IMR-90 (cell line): ENCODE measurements around the gene TRAPPC3. TPM values are rescaled to one million over a fixed set of nuclear protein-coding genes. Genes with fewer than 3 reads are reported as not detected.

Source experiments
- ATAC-seq: fragments of 200-7000 bp; cut with Tn5 transposase; 2 replicates; pipeline ENCODE4 v1.9.1; 2020; ENCODE audit warnings: low read depth, mild to moderate bottlenecking, moderate library complexity
- BruUV-seq: library from RNA; stranded (reverse); fragments of 400-500 nt; replicated peaks from 2 replicates; lab custom pipeline; 2021; lab: Mats Ljungman, UMichigan
- CTCF ChIA-PET: fragments of 300-600 bp; formaldehyde crosslinking; extraction: SDS; loops from one replicate; lab custom pipeline; 2021; ENCODE audit warnings: antibody characterized with exemption; lab: Yijun Ruan, JAX
- POLR2A ChIA-PET: fragments of 300-600 bp; sonication (Branson Sonifier 250); formaldehyde crosslinking; loops from one replicate; lab custom pipeline; 2022; ENCODE audit warnings: antibody characterized with exemption; ENCODE audit not compliant: unreplicated experiment; lab: Charles Lee
- DNase-seq: peaks from one replicate; pipeline ENCODE4 v3.0.0; 2013
- H2AFZ ChIP-seq: replicated peaks from 2 replicates; pipeline ENCODE3; 2013; ENCODE audit warnings: low read length, mild to moderate bottlenecking; ENCODE audit not compliant: poor library complexity
- H2AK5ac ChIP-seq: 2 replicates; pipeline ENCODE4 v1.6.1; 2013; ENCODE audit warnings: low read depth, low read length, inconsistent platforms
- H2AK9ac ChIP-seq: replicated peaks from 2 replicates; pipeline ENCODE3; 2013; ENCODE audit warnings: mild to moderate bottlenecking, low read depth, low read length, moderate library complexity; ENCODE audit not compliant: poor library complexity
- H2BK120ac ChIP-seq: 2 replicates; pipeline ENCODE4 v1.6.1; 2013; ENCODE audit warnings: low read depth, low read length, inconsistent platforms
- H2BK15ac ChIP-seq: 3 replicates; pipeline ENCODE4 v1.6.1; 2013; ENCODE audit warnings: low read depth, low read length, inconsistent platforms
- H2BK20ac ChIP-seq: 2 replicates; pipeline ENCODE4 v1.6.1; 2013; ENCODE audit warnings: low read depth, mild to moderate bottlenecking, inconsistent platforms, low read length, moderate library complexity
- H2BK5ac ChIP-seq: 2 replicates; pipeline ENCODE4 v1.6.1; 2013; ENCODE audit warnings: mild to moderate bottlenecking, low read depth, low read length, inconsistent platforms; ENCODE audit not compliant: poor library complexity, severe bottlenecking
- H3K14ac ChIP-seq: replicated peaks from 2 replicates; pipeline ENCODE4 v1.6.1; 2013; ENCODE audit warnings: low read depth, low read length, inconsistent platforms
- H3K18ac ChIP-seq: 2 replicates; pipeline ENCODE4 v1.6.1; 2013; ENCODE audit warnings: low read depth, low read length, control low read depth
- H3K23ac ChIP-seq: 2 replicates; pipeline ENCODE4 v1.6.1; 2013; ENCODE audit warnings: low read depth, low read length, inconsistent platforms
- H3K27ac ChIP-seq: 2 replicates; pipeline ENCODE4 v1.5.1; 2013; ENCODE audit warnings: mild to moderate bottlenecking, control low read depth, low read length; ENCODE audit not compliant: insufficient read depth
- H3K27me3 ChIP-seq: 2 replicates; pipeline ENCODE4 v1.6.1; 2013; ENCODE audit warnings: low read length; ENCODE audit not compliant: control insufficient read depth, insufficient read depth
- H3K36me3 ChIP-seq: 2 replicates; pipeline ENCODE4 v1.6.1; 2013; ENCODE audit warnings: low read length, mixed read lengths; ENCODE audit not compliant: control insufficient read depth, insufficient read depth
- H3K4ac ChIP-seq: 2 replicates; pipeline ENCODE4 v1.6.1; 2013; ENCODE audit warnings: low read depth, low read length, inconsistent platforms
- H3K4me1 ChIP-seq: 2 replicates; pipeline ENCODE4 v1.6.1; 2013; ENCODE audit warnings: low read length, mixed read lengths; ENCODE audit not compliant: control insufficient read depth, insufficient read depth
- H3K4me2 ChIP-seq: 2 replicates; pipeline ENCODE4 v1.6.1; 2013; ENCODE audit warnings: low read depth, mild to moderate bottlenecking, control low read depth, low read length, moderate library complexity
- H3K4me3 ChIP-seq: 2 replicates; pipeline ENCODE4 v1.5.1; 2013; ENCODE audit warnings: low read depth, mild to moderate bottlenecking, control low read depth, low read length, moderate library complexity; ENCODE audit not compliant: insufficient read depth
- H3K56ac ChIP-seq: 2 replicates; pipeline ENCODE4 v1.6.1; 2013; ENCODE audit warnings: low read length, inconsistent platforms; ENCODE audit not compliant: insufficient read depth; ENCODE audit errors: extremely low read depth
- H3K79me1 ChIP-seq, 2 experiments: 2 replicates each; pipeline ENCODE4 v1.6.1; 2013; ENCODE audit warnings: low read length in 2 of 2, inconsistent platforms in 1 of 2, low read depth in 1 of 2
- H3K9ac ChIP-seq: 2 replicates; pipeline ENCODE4 v1.6.1; 2013; ENCODE audit warnings: low read depth, low read length, control low read depth
- H3K9me1 ChIP-seq: 2 replicates; pipeline ENCODE4 v1.6.1; 2013; ENCODE audit warnings: low read length, inconsistent platforms; ENCODE audit not compliant: insufficient read depth
- H3K9me3 ChIP-seq: 2 replicates; pipeline ENCODE4 v1.6.1; 2013; ENCODE audit warnings: low read length; ENCODE audit not compliant: control insufficient read depth, insufficient read depth
- H4K20me1 ChIP-seq: 2 replicates; pipeline ENCODE4 v1.6.1; 2013; ENCODE audit warnings: low read length, inconsistent platforms; ENCODE audit not compliant: insufficient read depth
- H4K5ac ChIP-seq: 2 replicates; pipeline ENCODE4 v1.6.1; 2013; ENCODE audit warnings: mild to moderate bottlenecking, low read depth, low read length, control low read depth
- H4K8ac ChIP-seq, 2 experiments: 2 replicates each; pipeline ENCODE4 v1.6.1; 2013; ENCODE audit warnings: low read depth in 2 of 2, low read length in 2 of 2, control low read depth in 1 of 2, inconsistent platforms in 1 of 2
- H4K91ac ChIP-seq: 2 replicates; pipeline ENCODE4 v1.6.1; 2013; ENCODE audit warnings: low read depth, low read length, inconsistent platforms; ENCODE audit not compliant: insufficient read depth
- BHLHE40 ChIP-seq: fragments of 150-350 bp; IDR thresholded peaks from 2 replicates; pipeline ENCODE4 v1.6.1; 2016; ENCODE audit warnings: mild to moderate bottlenecking, low read depth, low read length
- CEBPB ChIP-seq: IDR thresholded peaks from 2 replicates; pipeline ENCODE4 v1.6.1; 2012; ENCODE audit warnings: low read depth, low read length, improper control_type of control experiment
- CHD1 ChIP-seq: IDR thresholded peaks from 2 replicates; pipeline ENCODE4 v1.6.1; 2012; ENCODE audit warnings: low read depth, low read length, improper control_type of control experiment
- FOS ChIP-seq: fragments of 150-350 bp; IDR thresholded peaks from 2 replicates; pipeline ENCODE4 v1.6.1; 2016; ENCODE audit warnings: low read depth, low read length
- MXI1 ChIP-seq: IDR thresholded peaks from 2 replicates; pipeline ENCODE4 v1.6.1; 2012; ENCODE audit warnings: low read depth, mild to moderate bottlenecking, low read length, moderate library complexity, borderline replicate concordance
- NFE2L2 ChIP-seq: fragments of 150-350 bp; IDR thresholded peaks from 2 replicates; pipeline ENCODE4 v1.6.1; 2016; ENCODE audit warnings: low read depth, mild to moderate bottlenecking, low read length
- POLR2A ChIP-seq: IDR thresholded peaks from 2 replicates; pipeline ENCODE4 v1.6.1; 2012; ENCODE audit warnings: mild to moderate bottlenecking, low read depth, low read length
- RAD21 ChIP-seq: IDR thresholded peaks from 2 replicates; pipeline ENCODE4 v1.6.1; 2012; ENCODE audit warnings: low read length, improper control_type of control experiment
- RCOR1 ChIP-seq: IDR thresholded peaks from 2 replicates; pipeline ENCODE4 v1.6.1; 2012; ENCODE audit warnings: mild to moderate bottlenecking, low read length, improper control_type of control experiment; ENCODE audit not compliant: insufficient replicate concordance
- RFX5 ChIP-seq: IDR thresholded peaks from 2 replicates; pipeline ENCODE4 v1.8.0; 2012; ENCODE audit warnings: low read depth, mild to moderate bottlenecking, low read length, moderate library complexity
- SMC3 ChIP-seq: fragments of 150-350 bp; IDR thresholded peaks from 2 replicates; pipeline ENCODE4 v1.6.1; 2016; ENCODE audit warnings: low read depth, mild to moderate bottlenecking, antibody characterized with exemption, low read length, moderate library complexity
- USF2 ChIP-seq: fragments of 150-350 bp; IDR thresholded peaks from 2 replicates; pipeline ENCODE4 v1.6.1; 2017; ENCODE audit warnings: mild to moderate bottlenecking, antibody characterized with exemption, low read length, low read depth
- WGBS, 2 experiments: methylation state at CpG; one replicate each; pipeline versions ENCODE4 v1.1.5 to v1.1.7; 2013; ENCODE audit warnings: missing lambda C conversion rate in 2 of 2; ENCODE audit not compliant: insufficient read length in 1 of 2; ENCODE audit errors: extremely low coverage in 2 of 2; 5-methylcytosine and 5-hydroxymethylcytosine counted together
- dilution Hi-C: fragments of 300-500 bp; cut with HindIII; formaldehyde crosslinking; loops from one replicate; pipeline ENCODE4 v1.14.3; 2018; ENCODE audit warnings: low sequenced_read_pairs; ENCODE audit not compliant: unreplicated experiment
- in situ Hi-C: fragments of 300-500 bp; cut with MboI; formaldehyde crosslinking; loops from 3 replicates; pipeline ENCODE4 v1.14.3; 2019; ENCODE audit warnings: low sequenced_read_pairs, inconsistent platforms, mixed read lengths
- intact Hi-C: fragments of 100-400 bp; cut with micrococcal nuclease; formaldehyde crosslinking; loops from 2 replicates; pipeline ENCODE4 v1.10.0; 2022
- polyA plus RNA-seq, 3 experiments: library from polyadenylated mRNA; depleted of rRNA; stranded (reverse); fragments of >200 nt; gene quantifications; 2 replicates each; pipeline ENCODE4 v1.2.3, GENCODE V29; 2012; ENCODE audit warnings: low replicate concordance in 1 of 3
- total RNA-seq: library from RNA; depleted of rRNA; stranded (reverse); fragments of >200 nt; gene quantifications from 2 replicates; pipeline ENCODE4 v1.2.3, GENCODE V29; 2012
- TF ChIP-seq, protein P1 (sequence below): fragments of 150-350 bp; IDR thresholded peaks from 2 replicates; pipeline ENCODE4 v1.6.1; 2016; ENCODE audit warnings: low read depth, mild to moderate bottlenecking, low read length, moderate library complexity, borderline replicate concordance

Gene TRAPPC3
- total and polyA plus RNA-seq, 2 of the 4 experiments (the other 2 are of a cell fraction), result 76.0 to 77.8 TPM

GRCh38 chr1:36116901-36117300 is 32.4 kb downstream of the TRAPPC3 start:
- in situ Hi-C loops, result loop anchor here (25.0 kb wide), 1 partner anchor 295 kb away; no protein-coding TSS in a partner anchor
- no peak overlapping the region for H3K4ac ChIP-seq
- BruUV-seq, result no TSS peak
- CTCF ChIA-PET, result interaction anchor here (1.3 to 4.1 kb wide), 2 partner anchors 14 to 18 kb away, joined by 3 to 21 read pairs; no protein-coding TSS in a partner anchor
- H2BK15ac ChIP-seq, result no peak overlapping the region
- no peak overlapping the region for H3K27ac ChIP-seq
- no peaks in the 10 kb centered on the region for H3K27me3 ChIP-seq
- no peak overlapping the region for H3K23ac ChIP-seq
- no peaks in the 10 kb centered on the region for H3K9me3 ChIP-seq
- H3K9ac ChIP-seq, result no peak overlapping the region
- no peak overlapping the region for H4K5ac ChIP-seq
- WGBS, 2 experiments, result 86% methylated on average over 2 of the region's 5 CpGs; no CpG with 5 or more reads in 1 of the 2 experiments
- H3K4me1 ChIP-seq, result peaks cover 13% of the 10 kb centered on the region
- DNase-seq (no peak), ATAC-seq (no peak)
- no peak overlapping the region for H3K56ac ChIP-seq
- H2BK120ac ChIP-seq, result no peak overlapping the region
- peak overlapping the region; percentile 20 for H4K91ac ChIP-seq
- H3K14ac ChIP-seq, result no peak overlapping the region
- H2BK20ac ChIP-seq, result no peak overlapping the region
- no peaks in the 10 kb centered on the region for H3K79me1 ChIP-seq
- intact Hi-C loops, result no loop called here
- H3K4me2 ChIP-seq, result no peak overlapping the region
- no peaks in the 10 kb centered on the region for H3K36me3 ChIP-seq
- no peak overlapping the region for H2AK9ac ChIP-seq
- dilution Hi-C loops, result no loop called here
- peak overlapping the region; percentile 27 for H2AFZ ChIP-seq
- no peak overlapping the region for H2BK5ac ChIP-seq
- no peak overlapping the region for H3K18ac ChIP-seq
- peaks cover 7% of the 10 kb centered on the region; the same call in 1 of the 2 replicates for H3K9me1 ChIP-seq
- no peaks in the 10 kb centered on the region; the same call in 1 of the 2 replicates for H4K20me1 ChIP-seq
- POLR2A ChIA-PET, result no interaction called here
- no peak overlapping the region for H3K4me3 ChIP-seq
- no peak overlapping the region for H4K8ac ChIP-seq
- no peak for TF ChIP-seq RAD21
- TF ChIP-seq, protein P1, sequence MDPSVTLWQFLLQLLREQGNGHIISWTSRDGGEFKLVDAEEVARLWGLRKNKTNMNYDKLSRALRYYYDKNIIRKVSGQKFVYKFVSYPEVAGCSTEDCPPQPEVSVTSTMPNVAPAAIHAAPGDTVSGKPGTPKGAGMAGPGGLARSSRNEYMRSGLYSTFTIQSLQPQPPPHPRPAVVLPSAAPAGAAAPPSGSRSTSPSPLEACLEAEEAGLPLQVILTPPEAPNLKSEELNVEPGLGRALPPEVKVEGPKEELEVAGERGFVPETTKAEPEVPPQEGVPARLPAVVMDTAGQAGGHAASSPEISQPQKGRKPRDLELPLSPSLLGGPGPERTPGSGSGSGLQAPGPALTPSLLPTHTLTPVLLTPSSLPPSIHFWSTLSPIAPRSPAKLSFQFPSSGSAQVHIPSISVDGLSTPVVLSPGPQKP, result no peak
- TF ChIP-seq RCOR1, result no peak
- no peak for TF ChIP-seq CEBPB
- no peak for TF ChIP-seq RFX5
- TF ChIP-seq FOS, result no peak
- TF ChIP-seq USF2, result no peak
- TF ChIP-seq POLR2A, result no peak
- TF ChIP-seq NFE2L2, result no peak
- no peak for TF ChIP-seq SMC3
- no peak for TF ChIP-seq MXI1
- TF ChIP-seq BHLHE40, result no peak
- no peak for TF ChIP-seq CHD1
- no peak overlapping the region for H2AK5ac ChIP-seq
